GM19240 (cell line): ENCODE data around the gene TUB.

Experiments
- DNase-seq: peaks from one replicate; pipeline ENCODE4 v3.0.0; 2011; ENCODE audit warnings: low spot score; ENCODE audit not compliant: insufficient read length

Gene TUB

GRCh38 chr11:8089791-8090510 lies 8.9 kb downstream of the TUB start:
- no peak for DNase-seq

GRCh38 chr11:8090756-8091155 lies 9.7 kb downstream of the TUB start:
- no peak for DNase-seq

GRCh38 chr11:8091721-8092120 lies 10.7 kb downstream of the TUB start:
- DNase-seq = no peak

- peak; percentile 48 for DNase-seq
These were observed 11.8 kb downstream of the TUB start for GRCh38 chr11:8092587-8093424.

- DNase-seq = no peak
These were observed 13.0 kb downstream of the TUB start for GRCh38 chr11:8093931-8094575.

- no peak for DNase-seq
These were observed 13.6 kb downstream of the TUB start for GRCh38 chr11:8094656-8095055.

- no peak for DNase-seq
These were observed 14.4 kb downstream of the TUB start for GRCh38 chr11:8095371-8095770.

GRCh38 chr11:8095806-8096522 lies 15.0 kb downstream of the TUB start:
- DNase-seq = no peak

- no peak for DNase-seq
These were observed 15.6 kb downstream of the TUB start for GRCh38 chr11:8096575-8096974.

GRCh38 chr11:8097062-8097461 lies 16.1 kb downstream of the TUB start:
- DNase-seq = no peak

GRCh38 chr11:8097468-8097867 lies 16.5 kb downstream of the TUB start:
- DNase-seq = no peak

GRCh38 chr11:8097926-8098325 lies 16.9 kb downstream of the TUB start:
- DNase-seq = no peak

- no peak for DNase-seq
These were observed 17.4 kb downstream of the TUB start for GRCh38 chr11:8098361-8098760.

- DNase-seq = no peak
These were observed 17.9 kb downstream of the TUB start for GRCh38 chr11:8098879-8099278.

GRCh38 chr11:8099291-8099899 lies 18.4 kb downstream of the TUB start:
- DNase-seq = peak; percentile 41

- no peak for DNase-seq
These were observed 19.1 kb downstream of the TUB start for GRCh38 chr11:8100158-8100557.

GRCh38 chr11:8100605-8101004 lies 19.6 kb downstream of the TUB start:
- no peak for DNase-seq

- no peak for DNase-seq
These were observed 20.4 kb downstream of the TUB start for GRCh38 chr11:8101421-8101820.

GRCh38 chr11:8102296-8102915 lies 21.4 kb downstream of the TUB start:
- no peak for DNase-seq

- DNase-seq = no peak
These were observed 22.0 kb downstream of the TUB start for GRCh38 chr11:8102965-8103364.

GRCh38 chr11:8103909-8104308 lies 22.9 kb downstream of the TUB start:
- DNase-seq = no peak
